Naive thymus-derived CD4-positive, alpha-beta T cell (primary cell): ENCODE measurements around the gene PLEKHH2. TPM values are rescaled to one million over a fixed set of nuclear protein-coding genes. Genes with fewer than 3 reads are reported as not detected.

Experiments used
- ATAC-seq: fragments of 150-1000 bp; cut with Tn5 transposase; 2 replicates; pipeline ENCODE4 v1.10.0; 2021; ENCODE audit warnings: mild to moderate bottlenecking, moderate library complexity
- CTCF ChIA-PET: fragments of 350-600 bp; sonication (Branson Sonifier 250); formaldehyde crosslinking; loops from one replicate; lab custom pipeline; 2021; ENCODE audit warnings: antibody characterized with exemption; lab: Charles Lee
- POLR2A ChIA-PET: fragments of 350-600 bp; sonication (Branson Sonifier 250); formaldehyde crosslinking; loops from one replicate; lab custom pipeline; 2021; ENCODE audit warnings: antibody characterized with exemption, inconsistent platforms; lab: Charles Lee
- DNase-seq, 9 donors: peaks; one replicate each; pipeline versions ENCODE4 v3.0.0 to v3.0.0-alpha.2; 2020 to 2022; ENCODE audit warnings: mixed read lengths in 1 of 9
- H3K27ac ChIP-seq: one replicate; pipeline ENCODE4 v1.7.0; 2013; ENCODE audit warnings: mild to moderate bottlenecking, low read depth, low read length, moderate library complexity
- H3K27me3 ChIP-seq, 2 donors: one replicate each; pipeline ENCODE4 v1.7.0; 2013; ENCODE audit warnings: low read length in 2 of 2, mild to moderate bottlenecking in 2 of 2, moderate library complexity in 2 of 2; ENCODE audit not compliant: control insufficient read depth in 2 of 2, insufficient read depth in 2 of 2
- H3K36me3 ChIP-seq, 3 experiments: 1 replicate in 2 of 3; 2 replicates in 1 of 3; pipeline ENCODE4 v1.7.0; 2013; ENCODE audit warnings: low read length in 3 of 3, mild to moderate bottlenecking in 3 of 3, moderate library complexity in 1 of 3; ENCODE audit not compliant: insufficient read depth in 3 of 3, control insufficient read depth in 2 of 3
- H3K4me1 ChIP-seq, 2 donors: one replicate each; pipeline ENCODE4 v1.7.0; 2013; ENCODE audit warnings: low read length in 2 of 2, mild to moderate bottlenecking in 2 of 2, moderate library complexity in 1 of 2; ENCODE audit not compliant: control insufficient read depth in 2 of 2, insufficient read depth in 2 of 2
- H3K4me3 ChIP-seq: 2 replicates; pipeline ENCODE4 v1.7.0; 2013; ENCODE audit warnings: mild to moderate bottlenecking, low read length
- H3K9me3 ChIP-seq, 3 experiments: 1 replicate in 2 of 3; 2 replicates in 1 of 3; pipeline ENCODE4 v1.7.0; 2013; ENCODE audit warnings: low read length in 3 of 3; ENCODE audit not compliant: control insufficient read depth in 2 of 3
- H3K27ac Mint-ChIP-seq, 9 donors: one replicate each; pipeline ENCODE4 v1.8.0; 2020 to 2022; ENCODE audit warnings: mixed read lengths in 9 of 9, mild to moderate bottlenecking in 8 of 9, moderate library complexity in 5 of 9, inconsistent platforms in 2 of 9
- H3K27me3 Mint-ChIP-seq, 5 donors: one replicate each; pipeline ENCODE4 v1.8.0; 2021 to 2022; ENCODE audit warnings: mixed read lengths in 5 of 5, mild to moderate bottlenecking in 1 of 5
- H3K36me3 Mint-ChIP-seq, 5 donors: one replicate each; pipeline ENCODE4 v1.8.0; 2020 to 2022; ENCODE audit warnings: mixed read lengths in 5 of 5, mild to moderate bottlenecking in 3 of 5, inconsistent platforms in 1 of 5
- H3K4me1 Mint-ChIP-seq, 7 donors: one replicate each; pipeline ENCODE4 v1.8.0; 2020 to 2022; ENCODE audit warnings: mixed read lengths in 7 of 7, mild to moderate bottlenecking in 3 of 7, inconsistent platforms in 1 of 7
- H3K4me3 Mint-ChIP-seq, 10 donors: one replicate each; pipeline ENCODE4 v1.8.0; 2020 to 2022; ENCODE audit warnings: mild to moderate bottlenecking in 10 of 10, mixed read lengths in 10 of 10, moderate library complexity in 6 of 10, inconsistent platforms in 2 of 10
- H3K9me3 Mint-ChIP-seq, 11 donors: one replicate each; pipeline ENCODE4 v1.8.0; 2020 to 2022; ENCODE audit warnings: mixed read lengths in 11 of 11, mild to moderate bottlenecking in 4 of 11, inconsistent platforms in 1 of 11, moderate library complexity in 1 of 11
- intact Hi-C, 2 donors: fragments of 100-400 bp; cut with micrococcal nuclease; formaldehyde crosslinking; loops; one replicate each; pipeline ENCODE4 v1.15.1; 2023
- polyA plus RNA-seq, 2 donors: library from polyadenylated mRNA; unstranded; fragments of 300-500 nt; fragmentation: Illumina TruSeq; gene quantifications; one replicate each; pipeline ENCODE4 v1.2.3, GENCODE V29; 2021
- total RNA-seq, 6 experiments: library from RNA in 5 of 6; stranded (reverse) in 5 of 6; gene quantifications; 1 replicate in 5 of 6; 2 replicates in 1 of 6; pipeline ENCODE4 v1.2.3 and lab custom pipeline; 2021 to 2026

Gene PLEKHH2
- total and polyA plus RNA-seq, 7 experiments from 2014 or later, result 0.02 to 2.8 (median 1.9) TPM; not detected in 1

- H3K27ac Mint-ChIP-seq, result no peak overlapping the region
- POLR2A ChIA-PET, result no interaction called here
- H3K9me3 Mint-ChIP-seq, result no peaks in the 10 kb centered on the region
- no peaks in the 10 kb centered on the region for H3K27me3 Mint-ChIP-seq
- Histone ChIP-seq H3K9me3 (no peaks in the 10 kb centered on the region), H3K27ac (no peak overlapping the region), H3K4me1 (no peaks in the 10 kb centered on the region), H3K27me3 (no peaks in the 10 kb centered on the region), H3K36me3 (no peaks in the 10 kb centered on the region), H3K4me3 (no peak overlapping the region)
- H3K36me3 Mint-ChIP-seq, result peaks cover 0 to 27% (median 6%) of the 10 kb centered on the region in 5 donors
- ATAC-seq (no peak), DNase-seq (no peak)
- intact Hi-C loops, result no loop called here
- H3K4me3 Mint-ChIP-seq, result no peak overlapping the region
- CTCF ChIA-PET, result no interaction called here
- no peaks in the 10 kb centered on the region for H3K4me1 Mint-ChIP-seq
Measured at GRCh38 chr2:43800894-43801293, 163.8 kb downstream of the PLEKHH2 start.

GRCh38 chr2:43802135-43802534, 165.1 kb downstream of the PLEKHH2 start:
- intact Hi-C loops, result no loop called here
- Mint-ChIP-seq H3K27me3 (no peaks in the 10 kb centered on the region), H3K27ac (no peak overlapping the region), H3K4me1 (no peaks in the 10 kb centered on the region), H3K36me3 (peaks cover 0 to 21% (median 6%) of the 10 kb centered on the region in 5 donors), H3K4me3 (no peak overlapping the region), H3K9me3 (no peaks in the 10 kb centered on the region)
- H3K9me3 ChIP-seq, result no peaks in the 10 kb centered on the region
- H3K27me3 ChIP-seq, result no peaks in the 10 kb centered on the region
- ChIA-PET CTCF (no interaction called here), POLR2A (no interaction called here)
- no peaks in the 10 kb centered on the region for H3K36me3 ChIP-seq
- no peak for DNase-seq
- no peaks in the 10 kb centered on the region for H3K4me1 ChIP-seq
- no peak for ATAC-seq
- H3K4me3 ChIP-seq, result no peak overlapping the region
- no peak overlapping the region for H3K27ac ChIP-seq

GRCh38 chr2:43803113-43803512, 166.1 kb downstream of the PLEKHH2 start:
- CTCF ChIA-PET, result no interaction called here
- Mint-ChIP-seq H3K4me1 (no peaks in the 10 kb centered on the region), H3K4me3 (no peak overlapping the region), H3K9me3 (no peaks in the 10 kb centered on the region), H3K27me3 (no peaks in the 10 kb centered on the region), H3K27ac (no peak overlapping the region), H3K36me3 (peaks cover 0 to 20% (median 6%) of the 10 kb centered on the region in 5 donors)
- Histone ChIP-seq H3K4me1 (no peaks in the 10 kb centered on the region), H3K9me3 (no peaks in the 10 kb centered on the region), H3K27ac (no peak overlapping the region), H3K36me3 (no peaks in the 10 kb centered on the region), H3K27me3 (no peaks in the 10 kb centered on the region), H3K4me3 (no peak overlapping the region)
- POLR2A ChIA-PET, result no interaction called here
- intact Hi-C loops, result no loop called here
- DNase-seq (no peak), ATAC-seq (no peak)

- Histone ChIP-seq H3K9me3 (no peaks in the 10 kb centered on the region), H3K27ac (no peak overlapping the region), H3K4me1 (no peaks in the 10 kb centered on the region), H3K4me3 (no peak overlapping the region), H3K27me3 (no peaks in the 10 kb centered on the region), H3K36me3 (no peaks in the 10 kb centered on the region)
- no peak overlapping the region for H3K4me3 Mint-ChIP-seq
- H3K4me1 Mint-ChIP-seq, result no peaks in the 10 kb centered on the region
- POLR2A ChIA-PET, result no interaction called here
- DNase-seq, result no peak
- CTCF ChIA-PET, result no interaction called here
- H3K9me3 Mint-ChIP-seq, result no peaks in the 10 kb centered on the region
- no peaks in the 10 kb centered on the region for H3K27me3 Mint-ChIP-seq
- no peak overlapping the region for H3K27ac Mint-ChIP-seq
- peaks cover 0 to 23% (median 6%) of the 10 kb centered on the region in 5 donors for H3K36me3 Mint-ChIP-seq
- ATAC-seq, result no peak
- intact Hi-C loops, result no loop called here
Measured at GRCh38 chr2:43806719-43807031, 169.6 kb downstream of the PLEKHH2 start.

GRCh38 chr2:43810452-43810851, 173.4 kb downstream of the PLEKHH2 start:
- Mint-ChIP-seq H3K27me3 (no peaks in the 10 kb centered on the region), H3K9me3 (peaks cover 0 to 1% (median 0%) of the 10 kb centered on the region in 11 donors), H3K27ac (no peak overlapping the region), H3K4me1 (no peaks in the 10 kb centered on the region), H3K4me3 (no peak overlapping the region), H3K36me3 (peaks cover 0 to 16% (median 0%) of the 10 kb centered on the region in 5 donors)
- intact Hi-C loops, result no loop called here
- CTCF ChIA-PET, result no interaction called here
- Histone ChIP-seq H3K27ac (no peak overlapping the region), H3K27me3 (no peaks in the 10 kb centered on the region), H3K9me3 (no peaks in the 10 kb centered on the region), H3K4me1 (no peaks in the 10 kb centered on the region), H3K4me3 (no peak overlapping the region), H3K36me3 (no peaks in the 10 kb centered on the region)
- POLR2A ChIA-PET, result no interaction called here
- DNase-seq (no peak), ATAC-seq (no peak)

- no peaks in the 10 kb centered on the region for H3K9me3 ChIP-seq
- Mint-ChIP-seq H3K36me3 (peaks cover 0 to 14% (median 0%) of the 10 kb centered on the region in 5 donors), H3K9me3 (peaks cover 0 to 4% (median 0%) of the 10 kb centered on the region in 11 donors), H3K4me3 (no peak overlapping the region), H3K27me3 (no peaks in the 10 kb centered on the region), H3K4me1 (no peaks in the 10 kb centered on the region), H3K27ac (no peak overlapping the region)
- no peak for ATAC-seq
- intact Hi-C loops, result no loop called here
- CTCF ChIA-PET, result no interaction called here
- no peak for DNase-seq
- H3K4me1 ChIP-seq, result no peaks in the 10 kb centered on the region
- no peaks in the 10 kb centered on the region for H3K36me3 ChIP-seq
- POLR2A ChIA-PET, result no interaction called here
- H3K27me3 ChIP-seq, result no peaks in the 10 kb centered on the region
- H3K4me3 ChIP-seq, result no peak overlapping the region
- H3K27ac ChIP-seq, result no peak overlapping the region
Measured at GRCh38 chr2:43810888-43811287, 173.8 kb downstream of the PLEKHH2 start.

- CTCF ChIA-PET, result no interaction called here
- ATAC-seq, result no peak
- POLR2A ChIA-PET, result interaction anchor here (0.5 kb wide), 1 partner anchor 219 kb away, joined by 4 read pairs; no protein-coding TSS in a partner anchor
Measured at GRCh38 chr2:43812006-43812405, 174.9 kb downstream of the PLEKHH2 start.

More at GRCh38 chr2:43812006-43812405, 174.9 kb downstream of the PLEKHH2 start:
- Mint-ChIP-seq H3K4me1 (no peaks in the 10 kb centered on the region), H3K9me3 (peaks cover 0 to 6% (median 0%) of the 10 kb centered on the region in 11 donors), H3K27ac (no peak overlapping the region), H3K27me3 (no peaks in the 10 kb centered on the region), H3K4me3 (no peak overlapping the region), H3K36me3 (peaks cover 0 to 6% (median 0%) of the 10 kb centered on the region in 5 donors)
- H3K4me3 ChIP-seq, result no peak overlapping the region
- no peaks in the 10 kb centered on the region for H3K4me1 ChIP-seq
- no peak for DNase-seq
- no peaks in the 10 kb centered on the region for H3K27me3 ChIP-seq
- intact Hi-C loops, result no loop called here
- no peaks in the 10 kb centered on the region for H3K9me3 ChIP-seq
- H3K36me3 ChIP-seq, result no peaks in the 10 kb centered on the region
- no peak overlapping the region for H3K27ac ChIP-seq
